ENCODE results near the gene ANKRD28.

DNA sequence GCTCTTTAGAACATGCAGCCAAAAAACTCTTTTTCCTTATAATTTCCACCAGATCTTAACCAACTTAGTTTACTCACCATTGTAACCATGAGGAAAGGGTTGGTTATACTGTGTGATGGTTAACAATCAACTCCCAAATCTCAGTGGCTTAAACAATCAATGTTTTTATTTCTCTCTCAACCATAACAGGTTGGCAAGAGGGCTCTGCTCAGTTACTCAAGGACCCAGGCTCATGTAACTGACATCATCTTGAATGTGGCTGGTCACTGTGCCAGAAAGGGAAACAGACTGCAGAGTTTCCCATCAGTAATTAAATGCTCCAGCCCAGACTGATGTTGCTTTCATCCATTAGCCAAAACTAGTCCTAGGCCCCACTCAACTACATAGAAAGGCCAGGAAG, 69.0 kb downstream of the ANKRD28 start:
- TF ChIP-seq, protein P1, sequence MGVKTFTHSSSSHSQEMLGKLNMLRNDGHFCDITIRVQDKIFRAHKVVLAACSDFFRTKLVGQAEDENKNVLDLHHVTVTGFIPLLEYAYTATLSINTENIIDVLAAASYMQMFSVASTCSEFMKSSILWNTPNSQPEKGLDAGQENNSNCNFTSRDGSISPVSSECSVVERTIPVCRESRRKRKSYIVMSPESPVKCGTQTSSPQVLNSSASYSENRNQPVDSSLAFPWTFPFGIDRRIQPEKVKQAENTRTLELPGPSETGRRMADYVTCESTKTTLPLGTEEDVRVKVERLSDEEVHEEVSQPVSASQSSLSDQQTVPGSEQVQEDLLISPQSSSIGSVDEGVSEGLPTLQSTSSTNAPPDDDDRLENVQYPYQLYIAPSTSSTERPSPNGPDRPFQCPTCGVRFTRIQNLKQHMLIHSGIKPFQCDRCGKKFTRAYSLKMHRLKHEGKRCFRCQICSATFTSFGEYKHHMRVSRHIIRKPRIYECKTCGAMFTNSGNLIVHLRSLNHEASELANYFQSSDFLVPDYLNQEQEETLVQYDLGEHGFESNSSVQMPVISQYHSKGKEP (CRISPR knock-in tag; IDR thresholded peaks at IDR 0.05) = no peak
- TF ChIP-seq EZH2 (conservative IDR thresholded peaks at IDR 0.05; ENCODE audit: low read depth, low read length) = no peak
- TF ChIP-seq, protein P2, sequence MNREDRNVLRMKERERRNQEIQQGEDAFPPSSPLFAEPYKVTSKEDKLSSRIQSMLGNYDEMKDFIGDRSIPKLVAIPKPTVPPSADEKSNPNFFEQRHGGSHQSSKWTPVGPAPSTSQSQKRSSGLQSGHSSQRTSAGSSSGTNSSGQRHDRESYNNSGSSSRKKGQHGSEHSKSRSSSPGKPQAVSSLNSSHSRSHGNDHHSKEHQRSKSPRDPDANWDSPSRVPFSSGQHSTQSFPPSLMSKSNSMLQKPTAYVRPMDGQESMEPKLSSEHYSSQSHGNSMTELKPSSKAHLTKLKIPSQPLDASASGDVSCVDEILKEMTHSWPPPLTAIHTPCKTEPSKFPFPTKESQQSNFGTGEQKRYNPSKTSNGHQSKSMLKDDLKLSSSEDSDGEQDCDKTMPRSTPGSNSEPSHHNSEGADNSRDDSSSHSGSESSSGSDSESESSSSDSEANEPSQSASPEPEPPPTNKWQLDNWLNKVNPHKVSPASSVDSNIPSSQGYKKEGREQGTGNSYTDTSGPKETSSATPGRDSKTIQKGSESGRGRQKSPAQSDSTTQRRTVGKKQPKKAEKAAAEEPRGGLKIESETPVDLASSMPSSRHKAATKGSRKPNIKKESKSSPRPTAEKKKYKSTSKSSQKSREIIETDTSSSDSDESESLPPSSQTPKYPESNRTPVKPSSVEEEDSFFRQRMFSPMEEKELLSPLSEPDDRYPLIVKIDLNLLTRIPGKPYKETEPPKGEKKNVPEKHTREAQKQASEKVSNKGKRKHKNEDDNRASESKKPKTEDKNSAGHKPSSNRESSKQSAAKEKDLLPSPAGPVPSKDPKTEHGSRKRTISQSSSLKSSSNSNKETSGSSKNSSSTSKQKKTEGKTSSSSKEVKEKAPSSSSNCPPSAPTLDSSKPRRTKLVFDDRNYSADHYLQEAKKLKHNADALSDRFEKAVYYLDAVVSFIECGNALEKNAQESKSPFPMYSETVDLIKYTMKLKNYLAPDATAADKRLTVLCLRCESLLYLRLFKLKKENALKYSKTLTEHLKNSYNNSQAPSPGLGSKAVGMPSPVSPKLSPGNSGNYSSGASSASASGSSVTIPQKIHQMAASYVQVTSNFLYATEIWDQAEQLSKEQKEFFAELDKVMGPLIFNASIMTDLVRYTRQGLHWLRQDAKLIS (CRISPR knock-in tag; IDR thresholded peaks at IDR 0.05) = no peak

Data from HepG2 (cell line).